Fibroblast of peridontal ligament (primary cell): ENCODE measurements around the gene CLEC16A.

Experiments used
- DNase-seq: peaks from one replicate; pipeline ENCODE4 v3.0.0-alpha.2; 2010; ENCODE audit errors: extremely low read depth

CLEC16A gene

GRCh38 chr16:11140466-11140865 is 196.1 kb downstream of the CLEC16A start:
- no peak for DNase-seq

- DNase-seq = no peak
Measured at GRCh38 chr16:11140867-11141266, 196.5 kb downstream of the CLEC16A start.

- DNase-seq = no peak
Measured at GRCh38 chr16:11141409-11142260, 197.3 kb downstream of the CLEC16A start.

GRCh38 chr16:11142261-11142630 is 197.9 kb downstream of the CLEC16A start:
- no peak for DNase-seq

DNA sequence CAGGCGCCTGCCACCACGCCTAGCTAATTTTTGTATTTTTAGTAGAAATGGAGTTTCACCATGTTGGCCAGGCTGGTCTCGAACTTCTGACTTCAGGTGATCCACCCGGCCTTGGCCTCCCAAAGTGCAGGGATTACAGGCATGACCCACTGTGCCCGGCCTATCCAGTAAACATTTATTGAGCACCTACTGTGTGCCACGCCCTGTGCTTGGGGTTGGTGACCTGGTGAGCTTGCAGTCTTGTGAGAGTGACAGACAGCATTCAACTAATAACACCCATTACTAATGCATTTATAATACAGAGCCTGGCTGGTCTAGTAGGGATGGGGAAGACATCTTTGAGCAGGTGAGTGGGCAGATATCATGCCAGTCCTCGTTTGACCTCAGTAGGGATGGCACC is 198.6 kb downstream of the CLEC16A start:
- DNase-seq = no peak

GRCh38 chr16:11143372-11144035 is 199.1 kb downstream of the CLEC16A start:
- no peak for DNase-seq

DNA sequence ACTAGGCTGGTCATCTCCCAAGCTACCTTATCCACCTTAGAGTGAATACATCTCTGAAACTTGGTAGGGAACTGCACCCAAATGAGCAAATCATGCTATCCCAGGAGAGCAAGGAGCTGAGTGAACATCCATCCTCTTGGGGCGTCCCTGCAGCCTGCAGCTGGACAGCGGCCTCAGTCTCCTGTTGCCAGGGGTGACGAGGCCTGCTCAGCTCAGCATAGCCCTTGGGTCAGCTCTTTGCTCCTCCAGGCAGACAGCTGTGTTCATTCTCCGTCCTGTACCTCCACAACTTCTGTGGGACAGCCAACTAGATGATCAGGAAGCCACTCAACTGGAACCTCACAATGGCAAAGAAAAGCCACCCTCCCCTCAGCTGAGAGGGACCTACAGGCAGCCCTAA is 199.8 kb downstream of the CLEC16A start:
- DNase-seq = no peak

DNA sequence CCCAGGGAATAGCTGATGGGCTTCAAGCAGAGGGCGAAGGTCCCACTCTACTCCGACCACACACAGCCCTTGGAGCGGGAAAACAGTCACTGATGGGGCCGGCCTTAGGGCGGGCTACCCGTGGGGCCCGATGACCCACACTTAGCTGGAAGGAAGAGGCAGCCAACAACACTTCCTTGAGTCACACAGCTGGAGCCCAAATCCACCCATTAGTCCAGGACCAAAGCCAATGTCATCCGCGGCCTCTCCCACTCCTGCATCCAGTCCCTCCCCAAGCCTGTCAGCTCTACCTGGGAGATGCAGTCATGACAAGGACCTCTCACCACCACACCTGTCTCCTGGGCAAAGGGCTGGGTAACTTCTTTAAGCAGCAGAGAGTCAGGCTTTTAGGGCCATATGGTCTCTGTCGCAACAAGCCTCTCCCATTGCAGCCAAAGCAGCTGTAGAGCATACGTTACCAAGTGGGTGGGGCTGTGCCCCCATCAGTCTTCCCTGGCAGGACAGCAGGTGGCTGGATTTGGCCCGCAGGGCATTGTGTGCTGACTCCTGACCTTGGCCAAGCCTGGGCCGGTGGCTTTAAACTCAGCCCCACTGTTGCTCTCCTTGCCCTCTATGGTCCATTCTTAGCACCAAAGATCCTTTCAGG is 200.9 kb downstream of the CLEC16A start:
- no peak for DNase-seq

- no peak for DNase-seq
Measured at GRCh38 chr16:11145819-11146211, 201.5 kb downstream of the CLEC16A start.

DNA sequence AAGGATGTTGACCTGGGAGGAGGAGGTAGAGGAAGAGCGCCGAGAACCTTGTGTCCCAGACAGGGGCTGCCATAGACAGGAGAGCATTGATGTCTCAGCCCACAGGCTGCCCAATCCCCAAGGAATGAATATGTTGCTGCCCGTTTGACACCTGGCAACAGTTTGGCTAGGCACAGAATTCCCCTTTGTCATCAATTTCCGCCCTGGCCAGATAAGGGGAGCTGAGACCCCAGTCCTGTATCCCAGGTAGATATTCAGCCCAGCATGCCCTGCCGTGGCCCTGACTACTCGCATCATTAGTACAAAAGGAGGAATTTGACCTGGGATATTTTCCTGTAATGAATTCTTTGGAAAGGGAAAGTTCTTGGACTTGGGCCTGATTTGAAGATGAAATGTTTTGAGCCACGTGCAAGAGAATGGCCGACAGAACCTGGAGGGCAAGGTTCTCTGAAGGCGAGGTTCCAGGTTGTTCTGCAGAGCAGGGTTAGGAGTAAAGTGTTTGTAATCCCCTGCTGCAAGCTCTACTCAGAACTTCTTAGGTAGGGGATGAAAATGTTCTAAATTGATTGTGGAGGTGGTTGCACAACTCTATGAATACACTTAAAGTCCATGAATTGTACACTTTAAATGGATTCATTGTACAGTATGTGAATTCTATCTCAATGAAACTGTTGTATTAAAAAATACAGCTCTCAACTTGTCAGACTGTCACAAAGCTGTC is 202.8 kb downstream of the CLEC16A start:
- no peak for DNase-seq

DNA sequence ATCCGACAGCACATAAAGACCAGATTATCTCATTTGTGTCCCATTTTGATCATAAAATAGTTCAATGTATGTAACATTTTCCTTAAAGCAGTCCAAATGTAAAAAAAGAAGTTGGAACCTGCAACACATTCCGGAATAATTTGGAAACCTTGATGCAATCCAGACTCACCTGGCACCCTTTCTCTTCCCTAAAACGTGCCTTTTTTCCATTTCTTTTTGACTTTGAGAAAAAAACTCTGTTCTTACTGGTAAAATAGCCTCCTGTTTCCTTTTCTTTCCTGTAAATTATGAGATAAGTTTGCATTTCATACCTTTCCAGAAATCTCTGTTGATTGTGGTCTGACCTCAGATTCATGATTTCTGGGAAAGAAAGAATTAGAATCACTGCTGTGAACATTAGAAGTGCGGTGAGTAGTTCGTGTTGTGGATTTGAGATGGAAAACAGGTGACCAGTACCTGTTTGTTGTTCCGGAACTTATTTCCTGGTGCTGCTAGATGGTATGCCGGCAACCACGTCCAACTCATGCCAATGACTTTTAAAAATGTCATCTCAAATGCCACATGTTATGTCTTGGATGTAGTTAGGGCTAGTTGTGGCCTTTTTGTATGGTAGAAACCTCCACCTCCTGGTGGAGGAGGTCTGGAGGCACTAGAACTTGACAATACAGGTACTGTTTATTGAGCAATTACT is 203.5 kb downstream of the CLEC16A start:
- DNase-seq = no peak

DNA sequence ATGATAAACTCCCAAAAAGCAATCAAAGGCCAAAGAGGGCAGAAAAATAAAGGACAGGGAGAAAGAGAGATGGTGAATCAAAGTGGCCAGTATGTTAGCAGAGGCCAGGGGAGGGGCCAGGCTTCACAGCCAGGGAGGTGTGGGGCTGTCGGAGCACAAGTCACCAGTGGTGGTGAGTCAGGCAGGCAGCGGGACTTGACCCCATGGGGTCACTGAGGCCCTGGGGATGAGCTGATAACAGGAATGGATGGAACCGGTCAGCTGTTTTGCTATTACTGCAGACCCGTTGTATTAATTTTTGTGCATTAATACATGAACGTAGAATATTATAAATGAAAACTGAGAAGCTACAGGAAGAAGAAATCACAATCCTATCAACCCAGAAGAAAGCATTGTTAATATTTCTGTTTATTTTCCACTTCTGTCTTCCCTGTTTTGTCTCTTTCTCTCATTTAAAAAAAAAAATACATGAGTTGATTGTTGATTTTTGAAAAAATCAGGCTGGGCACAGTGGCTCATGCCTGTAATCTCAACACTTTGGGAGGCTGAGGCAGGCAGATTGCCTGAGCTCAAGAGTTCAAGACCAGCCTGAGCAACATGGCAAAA is 204.8 kb downstream of the CLEC16A start:
- DNase-seq = no peak

DNA sequence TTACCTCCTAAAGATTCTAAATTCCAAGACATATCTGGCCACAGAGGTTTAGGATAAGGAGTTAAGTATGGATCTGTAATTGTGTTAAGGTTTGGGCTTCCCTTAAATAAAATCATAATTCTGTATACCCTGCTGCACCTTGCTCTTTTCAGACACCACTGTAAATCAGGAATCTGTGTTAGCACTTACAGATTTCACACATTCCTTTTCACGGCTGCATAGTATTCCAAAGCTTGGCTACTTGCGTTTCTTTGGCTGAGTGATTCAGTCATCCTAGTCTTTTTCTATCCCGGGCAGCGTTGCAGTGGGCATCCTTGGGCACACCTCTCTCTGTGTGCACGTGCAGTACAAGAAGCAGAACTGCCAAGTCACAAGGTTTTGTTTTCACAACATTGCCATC is 205.8 kb downstream of the CLEC16A start:
- DNase-seq = no peak

DNA sequence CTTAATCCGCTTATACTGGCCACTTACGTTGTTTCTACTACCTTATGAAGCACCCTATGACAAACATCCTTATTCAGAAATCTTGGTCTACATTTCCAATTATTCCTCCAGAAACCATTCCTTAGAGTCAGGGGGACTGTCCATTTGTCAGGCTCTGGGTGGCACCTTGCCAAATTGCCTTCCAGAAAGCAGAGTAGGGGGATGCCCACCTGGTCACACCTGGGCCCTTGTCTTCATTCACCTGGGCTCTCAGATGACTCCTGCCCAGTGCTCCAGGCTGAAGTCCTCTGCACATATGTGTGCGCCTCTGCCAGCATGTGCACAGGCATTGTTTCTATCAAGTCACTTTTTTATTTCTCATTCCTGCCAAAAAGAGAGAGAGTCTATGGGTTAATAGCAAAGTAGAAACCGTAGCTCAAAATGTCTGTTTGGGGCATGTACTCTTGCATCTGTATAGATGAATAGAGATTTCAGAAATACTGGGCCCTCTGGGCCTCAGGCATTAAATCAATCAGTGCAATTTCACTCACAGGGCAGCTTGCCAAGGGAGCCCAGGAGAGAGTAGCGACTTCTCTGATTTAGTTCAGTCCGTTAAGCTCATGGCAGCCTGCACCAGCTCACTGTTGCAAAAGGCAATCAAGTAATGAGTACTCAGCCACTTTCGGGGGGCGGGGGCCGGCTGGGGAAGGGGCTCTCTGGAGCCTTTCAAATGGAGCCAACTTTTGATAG is 207.0 kb downstream of the CLEC16A start:
- no peak for DNase-seq

DNA sequence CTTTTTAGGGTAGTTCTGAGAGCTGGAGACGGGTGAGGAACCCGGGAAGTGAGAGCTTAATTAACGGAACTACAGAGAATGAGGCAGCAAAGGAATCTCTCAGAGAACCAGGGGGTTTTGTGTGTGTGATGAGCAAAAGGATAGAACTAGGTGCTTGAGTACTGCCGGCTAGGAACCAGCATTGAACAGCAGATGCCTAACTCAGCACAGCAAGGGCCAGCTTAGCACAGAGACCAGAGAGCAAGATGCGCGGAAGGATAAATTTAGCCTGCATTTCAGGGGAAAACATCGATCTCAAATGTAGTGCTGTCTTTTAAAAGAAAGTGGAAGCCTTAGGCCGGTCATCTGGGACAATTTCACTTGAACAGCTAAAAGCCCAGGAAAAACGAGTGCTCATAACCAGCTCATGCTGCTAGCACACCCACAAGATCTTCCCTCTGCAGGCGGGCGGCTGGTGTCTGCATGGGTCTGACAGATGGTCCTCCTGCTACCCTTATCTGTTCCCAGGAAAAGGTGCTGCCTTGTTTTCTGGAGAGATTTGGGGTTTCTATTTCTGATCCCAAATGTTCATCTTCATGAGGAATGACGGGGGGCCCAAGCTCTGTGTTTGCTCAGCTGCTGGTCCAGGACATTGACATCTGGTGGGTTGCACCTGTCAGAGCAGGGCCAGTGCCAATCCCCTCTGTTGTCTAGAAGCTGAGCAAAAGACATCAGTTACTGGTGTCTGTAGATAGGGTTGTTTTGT is 207.7 kb downstream of the CLEC16A start:
- no peak for DNase-seq

DNA sequence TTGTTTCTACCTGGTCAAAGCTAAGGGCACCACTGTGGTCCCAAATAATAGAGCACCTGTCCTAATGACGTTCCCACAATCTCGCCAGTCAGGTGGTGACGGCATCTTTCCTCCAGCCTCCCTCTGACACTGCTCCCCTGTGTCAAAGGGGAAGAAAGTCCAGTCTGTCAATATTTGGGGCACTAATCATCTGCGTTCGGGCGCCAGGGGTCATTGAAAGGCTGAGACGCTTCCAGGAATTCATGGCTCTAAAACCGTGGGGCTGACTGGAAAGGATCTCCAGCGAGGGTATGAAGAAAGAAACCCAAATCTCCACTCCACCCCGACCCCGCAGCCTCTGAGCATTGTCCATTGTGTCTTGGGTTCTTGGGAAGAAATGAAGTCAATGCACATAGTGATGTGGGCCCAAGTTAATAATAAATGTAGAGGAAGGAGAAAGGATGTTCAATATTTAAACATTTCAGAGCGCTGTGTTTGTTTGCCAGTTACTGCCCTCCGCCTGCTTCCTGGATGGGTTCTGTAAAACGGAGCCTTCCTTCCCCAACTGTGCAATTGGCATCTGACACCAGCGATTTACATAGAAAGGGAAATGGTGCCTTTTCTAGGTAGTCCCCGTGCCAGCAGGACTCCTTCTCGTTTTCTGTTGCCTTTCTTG is 208.4 kb downstream of the CLEC16A start:
- DNase-seq = no peak

DNA sequence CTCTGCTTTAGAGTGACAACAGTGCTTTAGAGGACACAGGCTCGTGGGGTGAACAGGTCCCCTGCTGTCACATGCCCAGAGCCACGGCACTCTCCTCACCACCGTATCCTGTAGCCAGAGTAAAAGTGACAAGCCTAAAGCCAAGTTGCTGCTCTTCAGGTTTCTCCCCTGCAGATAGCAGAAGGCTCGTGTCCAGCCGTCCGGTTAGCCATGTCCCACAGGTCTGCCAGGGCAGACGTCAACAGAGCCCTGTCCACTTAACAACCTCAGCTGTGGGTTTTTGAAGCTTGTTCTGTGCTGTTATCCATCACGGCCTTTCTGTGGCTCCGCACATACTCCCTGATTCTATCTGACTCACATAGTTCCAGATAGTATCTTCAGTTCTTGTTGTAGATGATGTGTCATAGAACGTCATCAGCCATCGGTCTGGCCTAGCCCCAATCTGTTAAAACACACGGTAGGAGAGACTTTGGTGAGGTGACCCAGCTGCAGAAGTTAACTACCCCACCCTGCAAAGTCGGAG is 211.0 kb downstream of the CLEC16A start:
- DNase-seq = no peak

GRCh38 chr16:11156401-11156800 is 212.0 kb downstream of the CLEC16A start:
- DNase-seq = no peak

DNA sequence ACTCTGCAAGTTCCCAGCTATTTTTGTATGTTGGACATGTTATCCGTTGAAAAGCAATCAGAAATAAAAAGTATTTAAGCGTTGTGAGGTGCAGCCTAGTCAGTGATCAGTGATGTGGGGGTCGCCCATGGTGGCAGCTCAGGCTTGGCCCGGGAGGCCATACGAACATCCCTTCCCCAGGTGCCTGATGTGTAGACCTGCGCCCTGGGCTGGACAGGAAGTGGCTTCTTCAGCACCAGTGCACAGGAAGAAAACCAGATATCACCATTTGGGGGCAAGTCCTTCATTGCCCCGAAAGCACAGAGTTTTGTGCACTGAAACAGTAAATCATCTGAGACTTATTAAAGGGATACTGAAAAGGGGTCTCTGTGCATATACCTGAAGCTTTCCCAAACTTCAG is 212.8 kb downstream of the CLEC16A start:
- DNase-seq = no peak
